Sigmoid colon (tissue), 7 donors: ENCODE data around the gene TTC22. TPM values are rescaled to one million over a fixed set of nuclear protein-coding genes. Genes with fewer than 3 reads are reported as not detected.

Source experiments
- DNase-seq: peaks from one replicate; pipeline ENCODE4 v3.0.0-alpha.2; 2019
- H3K27ac ChIP-seq, 4 donors: fragments of 200-600 bp; sonication (generic); one replicate each; pipeline ENCODE4 v1.5.1; 2016 to 2019; ENCODE audit warnings: mild to moderate bottlenecking in 1 of 4
- H3K27me3 ChIP-seq, 3 donors: fragments of 200-600 bp; sonication (generic); one replicate each; pipeline ENCODE4 v1.5.1; 2019; ENCODE audit warnings: mild to moderate bottlenecking in 1 of 3
- H3K36me3 ChIP-seq, 4 donors: fragments of 200-600 bp; sonication (generic); one replicate each; pipeline ENCODE4 v1.5.1; 2016 to 2019
- H3K4me1 ChIP-seq, 4 donors: fragments of 200-600 bp; sonication (generic); one replicate each; pipeline ENCODE4 v1.5.1; 2017 to 2019
- H3K4me3 ChIP-seq, 4 donors: fragments of 200-600 bp; sonication (generic); one replicate each; pipeline ENCODE4 v1.5.1; 2017 to 2019; ENCODE audit warnings: mild to moderate bottlenecking in 2 of 4, moderate library complexity in 1 of 4
- H3K9me3 ChIP-seq, 4 donors: fragments of 200-600 bp in 3 of 4; sonication (generic) in 3 of 4; one replicate each; pipeline versions ENCODE4 v1.5.1 to v1.6.1; 2013 to 2019
- CTCF ChIP-seq, 4 experiments: fragments of 450-650 bp in 3 of 4; fragments of 200-600 bp in 1 of 4; IDR thresholded peaks; one replicate each; pipeline ENCODE4 v1.5.1; 2016 to 2019; ENCODE audit warnings: antibody characterized with exemption in 4 of 4, mild to moderate bottlenecking in 3 of 4, moderate library complexity in 2 of 4
- EP300 ChIP-seq, 4 donors: sonication (generic); formaldehyde crosslinking; IDR thresholded peaks; one replicate each; pipeline ENCODE4 v1.6.1; 2017; ENCODE audit warnings: antibody characterized with exemption in 4 of 4
- POLR2A ChIP-seq, 2 donors: fragments of 450-650 bp; IDR thresholded peaks; one replicate each; pipeline ENCODE4 v1.6.1; 2016; ENCODE audit warnings: antibody characterized with exemption in 2 of 2, mild to moderate bottlenecking in 2 of 2, moderate library complexity in 2 of 2
- POLR2AphosphoS5 ChIP-seq, 4 donors: sonication (generic); formaldehyde crosslinking; IDR thresholded peaks; one replicate each; pipeline ENCODE4 v1.6.1; 2017; ENCODE audit warnings: antibody characterized with exemption in 4 of 4
- WGBS, 2 donors: extraction: QIAGEN DNeasy Blood & Tissue Kit; methylation state at CpG; one replicate each; pipeline ENCODE4 v1.1.7; 2013; 5-methylcytosine and 5-hydroxymethylcytosine counted together
- intact Hi-C: fragments of 100-400 bp; cut with DNase I; formaldehyde crosslinking; loops from one replicate; pipeline ENCODE4 v1.15.1; 2023
- polyA plus RNA-seq, 3 donors: library from polyadenylated mRNA; stranded (reverse); fragments of 200-250 nt; gene quantifications; one replicate each; pipeline ENCODE4 v1.2.3, GENCODE V29; 2013
- total RNA-seq, 4 donors: library from RNA; depleted of rRNA; stranded (reverse); fragments of >200 nt; gene quantifications; one replicate each; pipeline ENCODE4 v1.1.0, GENCODE V29; 2016
- donor health status: healthy with polysubstance abuse.
- donor health status: Bipolar disorder and iron deficiency.
- donor health status: healthy.

The TTC22 gene
- total and polyA plus RNA-seq, 7 donors: 0.81 to 39.1 (median 1.9) TPM

- 93 to 96% methylated on average over 5 of the region's 5 CpGs for WGBS, 2 donors
- no peak for DNase-seq
These were observed 24.6 kb upstream of the TTC22 start for GRCh38 chr1:54825696-54826095.

GRCh38 chr1:54823670-54824069, 22.5 kb upstream of the TTC22 start:
- Histone ChIP-seq H3K27ac (no peak overlapping the region), H3K4me3 (no peak overlapping the region), H3K27me3 (no peaks in the 10 kb centered on the region), H3K36me3 (no peaks in the 10 kb centered on the region), H3K4me1 (no peaks in the 10 kb centered on the region), H3K9me3 (peaks cover 0 to 14% (median 1%) of the 10 kb centered on the region in 4 donors)
- no peak for DNase-seq
- TF ChIP-seq POLR2AphosphoS5 (IDR thresholded peaks at IDR 0.05): no peak
- TF ChIP-seq POLR2A (IDR thresholded peaks at IDR 0.05): no peak
- no peak for TF ChIP-seq CTCF (IDR thresholded peaks at IDR 0.05)
- TF ChIP-seq EP300 (IDR thresholded peaks at IDR 0.05): no peak
- intact Hi-C loops: no loop called here
- 87 to 89% methylated on average over 3 of the region's 3 CpGs for WGBS, 2 donors

More at GRCh38 chr1:54825696-54826095, 24.6 kb upstream of the TTC22 start:
- intact Hi-C loops: no loop called here
- no peak for TF ChIP-seq POLR2AphosphoS5 (IDR thresholded peaks at IDR 0.05)
- no peak for TF ChIP-seq POLR2A (IDR thresholded peaks at IDR 0.05)
- no peak for TF ChIP-seq CTCF (IDR thresholded peaks at IDR 0.05)
- no peak for TF ChIP-seq EP300 (IDR thresholded peaks at IDR 0.05)
- Histone ChIP-seq H3K27ac (no peak overlapping the region), H3K4me1 (no peaks in the 10 kb centered on the region), H3K36me3 (no peaks in the 10 kb centered on the region), H3K9me3 (peaks cover 0 to 14% (median 1%) of the 10 kb centered on the region in 4 donors), H3K27me3 (no peaks in the 10 kb centered on the region), H3K4me3 (no peak overlapping the region)

- Histone ChIP-seq H3K27ac (no peak overlapping the region), H3K4me3 (no peak overlapping the region), H3K4me1 (no peaks in the 10 kb centered on the region), H3K9me3 (peaks cover 0 to 5% (median 1%) of the 10 kb centered on the region in 4 donors), H3K36me3 (no peaks in the 10 kb centered on the region), H3K27me3 (no peaks in the 10 kb centered on the region)
- intact Hi-C loops: no loop called here
- TF ChIP-seq EP300 (IDR thresholded peaks at IDR 0.05): no peak
- no peak for TF ChIP-seq POLR2AphosphoS5 (IDR thresholded peaks at IDR 0.05)
- TF ChIP-seq CTCF (IDR thresholded peaks at IDR 0.05): no peak
- TF ChIP-seq POLR2A (IDR thresholded peaks at IDR 0.05): no peak
- DNase-seq: no peak
These were observed 18.6 kb upstream of the TTC22 start for GRCh38 chr1:54819733-54820132.

GRCh38 chr1:54819195-54819536, 18.0 kb upstream of the TTC22 start:
- Histone ChIP-seq H3K4me1 (no peaks in the 10 kb centered on the region), H3K36me3 (no peaks in the 10 kb centered on the region), H3K4me3 (no peak overlapping the region), H3K27ac (no peak overlapping the region), H3K27me3 (no peaks in the 10 kb centered on the region), H3K9me3 (peaks cover 0 to 4% (median 1%) of the 10 kb centered on the region in 4 donors)
- WGBS, 2 donors: 97% methylated on average over 4 of the region's 4 CpGs
- TF ChIP-seq POLR2A (IDR thresholded peaks at IDR 0.05): no peak
- no peak for TF ChIP-seq EP300 (IDR thresholded peaks at IDR 0.05)
- no peak for TF ChIP-seq POLR2AphosphoS5 (IDR thresholded peaks at IDR 0.05)
- no peak for TF ChIP-seq CTCF (IDR thresholded peaks at IDR 0.05)
- intact Hi-C loops: no loop called here
- no peak for DNase-seq

- Histone ChIP-seq H3K4me3 (no peak overlapping the region), H3K27me3 (no peaks in the 10 kb centered on the region), H3K9me3 (peaks cover 0 to 4% (median 0%) of the 10 kb centered on the region in 4 donors), H3K4me1 (no peaks in the 10 kb centered on the region), H3K36me3 (no peaks in the 10 kb centered on the region), H3K27ac (no peak overlapping the region)
- 66 to 79% methylated on average over 5 of the region's 5 CpGs for WGBS, 2 donors
- intact Hi-C loops: no loop called here
- TF ChIP-seq POLR2AphosphoS5 (IDR thresholded peaks at IDR 0.05): no peak
- TF ChIP-seq CTCF (IDR thresholded peaks at IDR 0.05): no peak
- TF ChIP-seq EP300 (IDR thresholded peaks at IDR 0.05): no peak
- no peak for TF ChIP-seq POLR2A (IDR thresholded peaks at IDR 0.05)
- no peak for DNase-seq
These were observed 17.5 kb upstream of the TTC22 start for GRCh38 chr1:54818461-54819194.
